Measurements from ENCODE around the gene BUB1B.
"Not testable (repeated sequence)": the region's sequence is repeated elsewhere in the genome, so short reads cannot be mapped to it uniquely, and the experiment has no call there.

Gene BUB1B

GRCh38 chr15:40155270-40155910 lies 5.5 kb upstream of the BUB1B start:
- peak; percentile 80 for DNase-seq (ENCODE audit: low read depth)
- H3K4me3 ChIP-seq (ENCODE audit: low read length), result no peak overlapping the region
- no peak for TF ChIP-seq CTCF (IDR thresholded peaks at IDR 0.05; ENCODE audit: insufficient read depth, low read depth, low read length, missing control alignments)

- no peak for TF ChIP-seq CTCF (IDR thresholded peaks at IDR 0.05; ENCODE audit: insufficient read depth, low read depth, low read length, missing control alignments)
- no peak for DNase-seq (ENCODE audit: low read depth)
- H3K4me3 ChIP-seq (ENCODE audit: low read length), result no peak overlapping the region
Observed at GRCh38 chr15:40157778-40158447, 3.0 kb upstream of the BUB1B start.

DNA sequence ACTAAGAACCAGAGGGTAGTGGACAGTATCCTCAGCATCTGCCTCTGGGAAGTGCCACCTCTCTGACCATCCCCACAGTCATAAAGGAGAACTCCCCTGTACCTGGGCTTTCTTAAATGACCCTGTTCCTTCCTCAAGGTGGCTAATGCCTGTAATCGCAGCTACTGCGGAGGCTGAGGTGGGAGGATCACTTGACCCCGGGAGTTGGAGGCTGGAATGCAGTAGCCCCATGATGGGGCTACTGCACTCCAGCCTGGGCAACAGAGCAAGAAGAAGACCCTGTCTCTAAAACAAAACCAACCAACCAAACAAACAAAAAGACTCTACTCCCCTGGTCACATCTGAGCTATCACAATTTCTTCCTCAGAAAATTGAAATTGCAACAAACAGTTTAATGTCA lies 848 bp upstream of the BUB1B start:
- DNase-seq (ENCODE audit: low read depth), result no peak
- no peak for TF ChIP-seq CTCF (IDR thresholded peaks at IDR 0.05; ENCODE audit: insufficient read depth, low read depth, low read length, missing control alignments)
- H3K4me3 ChIP-seq (ENCODE audit: low read length), result no peak overlapping the region

- TF ChIP-seq CTCF (IDR thresholded peaks at IDR 0.05; ENCODE audit: insufficient read depth, low read depth, low read length, missing control alignments), result no peak
- peak overlapping the region; percentile 97 for H3K4me3 ChIP-seq (ENCODE audit: low read length)
- no peak for DNase-seq (ENCODE audit: low read depth)
Observed at GRCh38 chr15:40161693-40162391, 973 bp downstream of the BUB1B start.

DNA sequence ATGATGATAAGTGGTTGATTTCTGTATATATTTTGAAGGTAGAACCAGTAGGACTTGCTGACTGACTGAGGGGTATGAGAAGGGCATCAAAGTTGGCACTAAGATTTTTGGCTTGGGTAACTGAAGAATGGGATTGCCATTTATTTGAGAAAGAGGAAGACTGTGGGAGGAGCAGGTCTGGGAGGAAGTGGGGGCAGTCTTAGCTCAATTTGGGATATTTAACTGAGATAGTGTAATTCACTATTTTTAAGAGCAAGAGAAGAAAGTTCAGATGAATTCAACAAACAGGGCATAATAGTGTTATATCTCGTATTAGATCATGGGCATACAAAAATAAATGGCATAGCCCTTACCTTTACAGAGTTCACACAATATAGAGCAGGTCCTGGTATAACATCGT lies 1.7 kb downstream of the BUB1B start:
- DNase-seq (ENCODE audit: low read depth), result no peak
- peak overlapping the region; percentile 97 for H3K4me3 ChIP-seq (ENCODE audit: low read length)
- no peak for TF ChIP-seq CTCF (IDR thresholded peaks at IDR 0.05; ENCODE audit: insufficient read depth, low read depth, low read length, missing control alignments)

DNA sequence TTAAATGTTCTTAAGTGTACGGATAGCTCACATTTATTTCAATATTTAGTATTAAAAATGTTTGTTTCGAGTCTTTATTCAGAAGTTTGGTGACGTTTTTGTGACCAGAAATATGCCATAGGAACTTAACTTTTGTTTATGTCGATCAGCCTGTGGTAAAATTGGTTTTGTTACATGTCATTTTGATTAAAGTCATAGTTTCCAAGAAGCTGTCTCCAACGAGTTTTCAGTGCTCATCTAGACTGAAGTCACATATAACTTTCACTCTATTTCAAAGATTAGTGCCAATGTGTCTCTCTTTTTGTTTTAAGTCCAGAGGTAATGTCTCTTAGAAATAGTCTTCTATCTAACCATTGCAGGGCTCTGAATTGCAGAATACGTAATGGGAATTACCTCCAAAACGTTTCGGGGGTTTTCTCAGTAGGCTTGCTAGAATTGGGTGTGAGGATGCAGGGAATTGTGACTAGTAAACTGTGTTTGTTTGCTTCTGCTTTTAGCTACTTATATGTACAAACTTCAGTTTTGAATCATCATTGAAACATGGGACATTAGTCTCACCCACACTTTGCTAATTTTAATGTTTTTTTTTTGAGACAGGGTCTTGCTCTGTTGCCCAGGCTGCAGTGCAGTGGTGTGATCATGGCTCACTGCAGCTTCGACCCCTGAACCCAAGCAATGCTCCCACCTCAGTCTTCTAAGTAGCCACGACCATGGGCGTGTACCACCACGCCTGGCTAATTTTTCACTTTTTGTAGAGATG lies 3.0 kb downstream of the BUB1B start:
- no peak for DNase-seq (ENCODE audit: low read depth)
- no peak for TF ChIP-seq CTCF (IDR thresholded peaks at IDR 0.05; ENCODE audit: insufficient read depth, low read depth, low read length, missing control alignments)
- H3K4me3 ChIP-seq (ENCODE audit: low read length), result no peak overlapping the region

DNA sequence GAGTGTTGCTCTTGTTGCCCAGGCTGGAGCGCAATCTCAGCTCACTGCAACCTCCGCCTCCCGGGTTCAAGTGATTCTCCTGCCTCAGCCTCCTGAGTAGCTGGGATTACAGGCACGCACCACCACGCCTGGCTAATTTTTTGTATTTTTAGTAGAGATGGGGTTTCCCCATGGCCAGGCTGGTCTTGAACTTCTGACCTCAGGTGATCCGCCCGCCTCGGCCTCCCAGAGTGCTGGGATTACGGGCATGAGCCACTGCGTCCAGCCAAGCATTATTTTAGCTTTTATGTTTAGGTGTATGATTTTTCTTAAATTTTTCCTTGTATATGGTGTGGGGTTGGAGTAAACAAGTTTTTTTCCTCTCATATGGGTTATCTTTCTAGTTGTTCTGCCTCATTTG lies 6.5 kb downstream of the BUB1B start:
- H3K4me3 ChIP-seq (ENCODE audit: low read length), result not testable (repeated sequence)

More for the DNA sequence above, 6.5 kb downstream of the BUB1B start:
- DNase-seq (ENCODE audit: low read depth), result not testable (repeated sequence)
